ENCODE measurements around the gene RAPGEF2. TPM values are rescaled to one million over a fixed set of nuclear protein-coding genes. Genes with fewer than 3 reads are reported as not detected.

The RAPGEF2 gene
- total RNA-seq, 1 experiment from 2014 or later: 37.1 TPM

DNA sequence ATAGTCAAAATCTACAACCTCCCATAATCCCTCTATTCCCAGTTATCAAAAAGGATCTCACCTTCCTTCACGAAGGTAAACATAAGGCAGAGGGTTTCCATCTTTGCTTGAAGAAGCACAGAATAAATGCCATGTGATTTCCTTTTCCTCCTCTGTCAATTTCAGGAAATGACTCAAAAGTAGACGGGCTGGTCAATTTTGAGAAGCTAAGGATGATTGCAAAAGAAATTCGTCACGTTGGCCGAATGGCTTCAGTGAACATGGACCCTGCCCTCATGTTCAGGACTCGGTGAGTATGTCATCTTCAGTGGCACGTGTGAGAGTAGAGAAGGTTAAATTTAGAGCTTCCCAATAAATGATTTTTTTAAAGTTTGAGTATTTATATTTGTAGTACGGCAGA lies 240.2 kb downstream of the RAPGEF2 start:
- no peak overlapping the region for H3K9ac ChIP-seq (ENCODE audit: extremely low read depth, insufficient read length, low read length)
- H3K56ac ChIP-seq (ENCODE audit: insufficient read length, low read depth, low read length): no peak overlapping the region
- peaks cover 19 to 53% (median 44%) of the 10 kb centered on the region in 3 experiments; a peak in 6 of 7 replicates for H3K36me3 Mint-ChIP-seq (ENCODE audit: insufficient read depth in 1 of 3, low read depth in 3 of 3)
- no peaks in the 10 kb centered on the region for H3K4me1 Mint-ChIP-seq
- no peak overlapping the region for H2BK12ac ChIP-seq (ENCODE audit: insufficient read length, low read depth, low read length)
- H3K79me1 ChIP-seq (ENCODE audit: insufficient read depth, low read depth, low read length, poor library complexity, severe bottlenecking): no peaks in the 10 kb centered on the region
- no peak overlapping the region for H2BK5ac ChIP-seq (ENCODE audit: insufficient read length, low read length)
- no peak overlapping the region for H2BK15ac ChIP-seq (ENCODE audit: low read depth, low read length)
- no peak overlapping the region for H3K4ac ChIP-seq (ENCODE audit: low read depth, low read length)
- H2AK5ac ChIP-seq (ENCODE audit: insufficient read length, low read length): no peak overlapping the region
- no peaks in the 10 kb centered on the region for H3K27me3 Mint-ChIP-seq (ENCODE audit: low read depth)
- H3T11ph ChIP-seq (ENCODE audit: low read length): no peak overlapping the region
- no peak overlapping the region for H4K5ac ChIP-seq (ENCODE audit: insufficient read length, low read depth, low read length)
- no peaks in the 10 kb centered on the region; the same call in 1 of the 2 replicates for H3K79me2 ChIP-seq (ENCODE audit: insufficient read depth, low read length)
- H2AFZ ChIP-seq (ENCODE audit: low read length): no peak overlapping the region
- H2BK120ac ChIP-seq (ENCODE audit: low read depth, low read length, poor library complexity, severe bottlenecking): no peak overlapping the region
- no peak overlapping the region for H3K4me2 ChIP-seq (ENCODE audit: insufficient read depth, insufficient read length, low read length)
- no peak for TF ChIP-seq CTCF (conservative IDR thresholded peaks at IDR 0.05)
- no peaks in the 10 kb centered on the region for H4K20me1 ChIP-seq (ENCODE audit: control insufficient read depth, insufficient read depth, insufficient read length)
- H3K14ac ChIP-seq (ENCODE audit: insufficient read depth, low read length): no peak overlapping the region
- H4K8ac ChIP-seq (replicated peaks; ENCODE audit: insufficient read length, low read depth, low read length): no peak overlapping the region
- H3K9me3 Mint-ChIP-seq: no peaks in the 10 kb centered on the region
- H3K23ac ChIP-seq (ENCODE audit: insufficient read length, low read depth, low read length): no peak overlapping the region
- H3K4me3 Mint-ChIP-seq: no peak overlapping the region
- H3K4me1 ChIP-seq (ENCODE audit: insufficient read depth, low read length): no peaks in the 10 kb centered on the region
- no peak overlapping the region for H2BK20ac ChIP-seq (ENCODE audit: low read depth, low read length, poor library complexity, severe bottlenecking)
- no peaks in the 10 kb centered on the region for H3K23me2 ChIP-seq (ENCODE audit: insufficient read length, low read depth, low read length, poor library complexity, severe bottlenecking)
- H3K27ac Mint-ChIP-seq: no peak overlapping the region
- H3K27ac ChIP-seq (ENCODE audit: insufficient read length, low read depth, low read length): no peak overlapping the region
- DNase-seq: no peak
- H3K27me3 ChIP-seq (ENCODE audit: insufficient read depth, low read length): no peaks in the 10 kb centered on the region
- WGBS (ENCODE audit: extremely low coverage, insufficient read length, low lambda C conversion rate): 100% methylated on average over 1 of the region's 8 CpGs
- H3K18ac ChIP-seq (ENCODE audit: insufficient read length, low read depth, low read length): no peak overlapping the region
- H3K9me3 ChIP-seq (ENCODE audit: control insufficient read depth, low read depth, low read length): no peaks in the 10 kb centered on the region
- no peak overlapping the region for H4K91ac ChIP-seq (ENCODE audit: insufficient read length, low read depth, low read length)
